Stimulated activated CD8-positive, alpha-beta memory T cell treated with anti-CD3 and anti-CD28 coated beads, Interleukin-2, amount 100 ng/mL, for 48 hours (primary cell): Measurements from ENCODE around the gene GNAZ.
"Not testable (repeated sequence)": the region's sequence is repeated elsewhere in the genome, so short reads cannot be mapped to it uniquely, and the experiment has no call there.

ENCODE experiments used
- DNase-seq, 2 donors: peaks; one replicate each; pipeline ENCODE4 v3.0.0-alpha.2; 2020; ENCODE audit warnings: low read depth in 2 of 2

GNAZ gene

GRCh38 chr22:23044570-23044969 is 25.7 kb upstream of the GNAZ start:
- DNase-seq = no peak

GRCh38 chr22:23045461-23045860 is 24.9 kb upstream of the GNAZ start:
- DNase-seq = no peak

DNA sequence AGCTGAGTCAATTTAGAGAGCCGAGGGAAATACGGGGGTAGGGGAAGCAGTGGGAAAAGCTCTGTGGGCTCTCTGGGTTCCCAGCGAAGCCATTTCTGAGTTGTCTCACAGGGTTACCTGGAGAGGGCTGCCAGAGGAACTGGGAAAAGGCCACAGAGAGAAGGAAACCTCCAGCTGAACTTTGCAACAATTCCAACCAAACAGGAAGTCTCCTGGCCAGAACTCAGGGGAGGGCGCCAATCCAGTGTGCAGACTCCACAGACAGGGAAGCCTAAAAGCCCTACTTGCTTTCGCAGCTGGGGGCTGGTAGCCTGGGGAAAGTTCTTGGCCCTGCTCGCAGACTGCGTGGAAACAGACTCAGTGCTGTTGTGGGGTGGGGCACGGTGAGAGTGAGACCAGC is 23.1 kb upstream of the GNAZ start:
- no peak for DNase-seq

DNA sequence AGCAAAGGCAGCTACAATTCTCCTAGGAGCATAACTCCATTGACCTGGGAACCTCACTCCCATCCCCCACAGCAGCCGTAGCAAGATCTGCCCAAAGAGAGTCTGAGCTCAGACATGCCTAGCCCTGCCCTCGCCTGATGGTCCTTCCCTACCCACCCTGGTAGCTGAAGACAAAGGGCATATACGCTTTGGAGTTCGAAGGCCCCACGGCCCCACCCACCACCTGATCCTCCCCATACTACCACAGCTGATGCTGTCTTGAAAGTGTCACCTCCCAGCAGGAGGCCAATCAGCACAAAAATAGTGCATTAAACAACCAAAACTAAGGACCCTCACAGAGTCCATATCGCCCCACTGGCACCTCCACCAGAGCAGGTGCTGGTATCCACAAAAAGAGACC is 22.6 kb upstream of the GNAZ start:
- DNase-seq = no peak

- not testable (repeated sequence) for DNase-seq
Observed at GRCh38 chr22:23050546-23050945, 19.8 kb upstream of the GNAZ start.

DNA sequence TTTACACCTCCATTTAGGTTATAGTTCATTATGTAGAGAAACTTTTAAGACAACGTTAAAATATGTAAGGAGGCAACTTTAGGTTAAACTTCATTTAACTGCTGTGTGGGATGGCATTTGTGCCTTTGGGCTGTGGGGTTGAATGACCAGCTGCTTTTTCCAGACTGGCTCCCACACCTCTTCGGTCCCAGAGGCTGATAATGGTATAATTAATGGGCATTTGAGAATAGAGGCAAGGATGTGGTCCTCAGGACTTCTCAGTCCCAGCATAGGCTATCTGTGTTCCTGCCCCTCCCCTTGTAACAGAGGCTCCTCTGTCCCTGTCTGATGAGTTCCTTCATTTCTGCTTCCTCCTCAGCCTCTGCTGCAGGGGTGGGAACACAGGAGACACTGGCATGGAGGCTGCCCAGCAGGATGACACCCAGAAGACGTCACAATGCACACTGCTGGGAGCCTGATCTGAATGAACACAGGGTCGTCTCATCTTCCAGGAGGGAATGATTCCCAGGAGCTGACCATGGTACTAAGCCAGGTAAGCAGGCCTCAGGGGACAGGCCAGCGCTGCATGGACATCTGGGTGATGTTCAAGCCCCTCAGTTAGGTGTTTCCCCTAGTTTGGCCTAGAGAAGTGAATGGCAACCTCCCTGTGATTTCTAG is 17.1 kb upstream of the GNAZ start:
- DNase-seq = no peak

GRCh38 chr22:23053912-23054530 is 16.3 kb upstream of the GNAZ start:
- no peak for DNase-seq

GRCh38 chr22:23054531-23055257 is 15.6 kb upstream of the GNAZ start:
- no peak for DNase-seq

GRCh38 chr22:23055449-23056179 is 14.7 kb upstream of the GNAZ start:
- DNase-seq = no peak

DNA sequence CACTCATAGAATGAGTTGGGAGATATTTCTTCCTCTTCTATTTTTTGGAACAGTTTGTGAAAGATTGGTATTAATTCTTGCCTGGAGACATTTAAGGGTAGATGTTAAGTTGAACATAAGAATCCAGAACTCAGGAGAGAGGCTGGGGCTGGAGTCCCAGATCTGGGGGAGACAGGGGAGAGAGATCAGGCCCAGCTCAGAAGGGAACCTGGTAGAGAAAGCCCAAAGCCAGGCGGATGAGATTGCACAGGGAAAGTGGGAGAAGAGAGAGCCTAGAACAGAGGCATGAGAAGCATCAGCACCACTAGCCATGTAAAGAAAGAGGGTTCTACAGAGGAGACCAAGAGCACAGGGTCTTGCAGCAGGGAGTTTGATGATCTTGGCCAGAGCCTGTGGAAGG is 13.0 kb upstream of the GNAZ start:
- no peak for DNase-seq

DNA sequence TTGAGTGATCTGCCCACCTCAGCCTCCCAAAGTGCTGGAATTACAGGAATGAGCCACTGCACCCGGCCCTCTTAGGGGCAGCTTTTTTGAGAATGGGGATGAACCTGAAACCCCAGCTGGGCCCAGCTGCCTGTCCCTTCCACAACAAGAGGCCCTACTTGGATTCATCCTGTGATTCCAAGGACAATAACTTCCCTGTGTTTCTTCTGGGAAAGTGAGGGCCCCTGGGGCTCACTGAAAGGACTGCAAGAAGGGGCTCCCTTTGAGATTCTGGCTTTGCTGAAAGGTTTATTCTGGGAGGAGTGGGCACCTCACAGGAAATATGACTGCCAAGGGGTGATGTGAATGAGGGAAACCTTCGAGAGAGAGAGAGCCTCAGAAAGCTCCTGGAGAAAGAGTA is 12.3 kb upstream of the GNAZ start:
- no peak for DNase-seq

DNA sequence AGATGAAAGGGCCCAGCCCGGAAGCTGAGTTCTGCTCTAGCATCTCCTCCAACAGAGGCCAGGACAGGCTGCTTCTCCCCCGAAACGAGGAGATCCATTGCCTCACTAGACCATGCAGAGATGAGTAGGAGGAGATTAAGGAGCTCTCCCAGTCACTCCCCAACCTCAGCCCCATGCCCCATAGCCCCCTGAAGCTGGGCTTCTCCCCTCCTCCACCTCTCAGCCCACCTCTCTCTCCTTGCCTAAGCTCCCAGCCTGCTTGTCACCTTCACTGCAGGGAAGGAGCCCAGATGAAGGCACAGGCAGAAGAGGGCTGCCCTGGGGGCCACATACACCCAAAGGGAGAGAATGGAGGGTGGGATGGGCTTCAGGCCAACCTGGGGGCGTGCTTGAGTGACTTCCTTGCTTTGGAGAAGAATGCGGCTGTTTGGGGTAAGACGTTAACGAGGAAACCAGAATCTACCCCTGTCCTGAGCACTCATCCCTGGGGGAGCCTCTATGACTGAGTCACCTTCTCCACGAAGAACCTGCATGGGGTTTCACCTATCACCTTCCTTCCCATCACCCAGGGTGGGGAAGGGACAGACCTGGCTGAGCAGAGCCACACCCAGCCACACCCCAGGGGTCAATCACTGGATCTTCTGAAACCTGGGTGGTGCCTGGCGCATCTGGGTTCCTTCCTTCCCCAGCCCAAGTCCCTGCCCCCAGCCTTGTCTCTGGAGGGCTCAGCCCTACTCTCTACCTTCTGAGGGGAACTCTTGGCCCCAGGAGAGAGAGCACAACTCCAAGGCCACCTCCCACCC is 11.6 kb upstream of the GNAZ start:
- DNase-seq = no peak

DNA sequence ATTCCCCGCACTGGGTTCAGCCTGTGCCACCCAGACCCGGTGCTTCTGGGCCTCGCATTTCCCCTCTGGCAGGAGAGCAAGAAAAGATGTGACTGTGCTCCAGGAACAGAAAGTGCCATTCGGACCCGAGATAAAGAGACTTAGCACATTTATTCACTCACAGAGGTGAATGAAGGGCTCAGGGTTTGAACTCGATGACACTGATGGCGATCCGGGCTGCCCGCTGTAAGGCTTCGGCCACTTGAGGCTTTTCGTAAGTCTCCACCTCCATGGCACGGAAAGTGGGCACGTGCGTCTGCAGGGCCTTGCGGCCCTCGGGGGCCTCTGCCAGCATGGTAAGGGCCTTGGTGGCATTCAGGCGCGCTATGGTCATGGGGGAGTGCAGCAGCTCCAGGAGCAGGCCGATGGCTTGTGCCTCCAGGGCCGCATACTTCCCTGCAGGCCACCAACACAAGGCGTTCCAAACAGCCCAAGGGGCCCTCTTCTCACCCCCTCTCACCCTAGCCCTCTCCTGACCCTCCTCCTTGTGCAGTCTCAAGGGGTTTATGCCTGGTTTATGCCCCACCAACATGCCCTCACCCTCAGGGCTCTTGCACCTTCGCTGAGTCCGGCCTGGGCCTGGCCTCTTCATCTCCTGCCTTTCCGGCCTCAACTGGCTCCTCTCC is 10.9 kb upstream of the GNAZ start:
- no peak for DNase-seq

DNA sequence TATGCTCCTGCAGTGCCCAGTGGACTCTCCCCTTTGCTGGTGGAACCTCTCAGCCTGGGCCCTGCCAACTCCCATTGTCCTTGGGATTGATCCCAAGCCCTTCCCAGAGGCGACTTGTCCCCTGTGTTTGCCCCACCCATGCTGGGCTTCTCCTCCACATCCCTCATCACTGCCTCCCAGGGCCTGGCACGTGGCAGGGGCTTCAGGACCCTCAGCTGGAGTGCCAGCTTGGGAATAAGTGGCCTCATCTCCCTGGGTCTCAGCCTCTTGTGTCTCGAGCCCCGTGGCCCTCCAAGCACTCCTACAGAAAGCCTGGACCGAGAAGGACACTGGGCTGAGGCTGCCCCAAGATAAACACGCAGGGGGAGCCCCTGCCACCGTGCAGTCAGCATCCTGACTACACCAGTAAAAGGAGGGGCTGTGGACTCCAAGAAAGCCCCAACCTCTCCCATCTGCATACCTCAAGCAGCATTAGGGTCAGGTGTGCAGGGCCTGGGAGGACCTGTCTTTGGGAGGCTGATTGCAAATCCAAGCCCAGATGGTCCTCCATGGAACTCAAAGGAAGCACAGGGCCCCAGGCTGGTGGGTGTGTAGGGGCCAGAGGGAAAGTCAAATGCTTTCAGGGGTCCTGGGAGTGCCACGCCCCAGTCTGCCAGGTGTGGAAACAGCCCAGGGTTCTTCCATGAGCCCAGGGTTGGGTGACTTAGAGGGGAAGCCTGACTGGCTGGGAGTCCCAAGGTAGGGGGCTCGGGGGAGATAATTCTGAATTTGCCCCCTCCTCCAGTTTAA is 9.5 kb upstream of the GNAZ start:
- DNase-seq = no peak

DNA sequence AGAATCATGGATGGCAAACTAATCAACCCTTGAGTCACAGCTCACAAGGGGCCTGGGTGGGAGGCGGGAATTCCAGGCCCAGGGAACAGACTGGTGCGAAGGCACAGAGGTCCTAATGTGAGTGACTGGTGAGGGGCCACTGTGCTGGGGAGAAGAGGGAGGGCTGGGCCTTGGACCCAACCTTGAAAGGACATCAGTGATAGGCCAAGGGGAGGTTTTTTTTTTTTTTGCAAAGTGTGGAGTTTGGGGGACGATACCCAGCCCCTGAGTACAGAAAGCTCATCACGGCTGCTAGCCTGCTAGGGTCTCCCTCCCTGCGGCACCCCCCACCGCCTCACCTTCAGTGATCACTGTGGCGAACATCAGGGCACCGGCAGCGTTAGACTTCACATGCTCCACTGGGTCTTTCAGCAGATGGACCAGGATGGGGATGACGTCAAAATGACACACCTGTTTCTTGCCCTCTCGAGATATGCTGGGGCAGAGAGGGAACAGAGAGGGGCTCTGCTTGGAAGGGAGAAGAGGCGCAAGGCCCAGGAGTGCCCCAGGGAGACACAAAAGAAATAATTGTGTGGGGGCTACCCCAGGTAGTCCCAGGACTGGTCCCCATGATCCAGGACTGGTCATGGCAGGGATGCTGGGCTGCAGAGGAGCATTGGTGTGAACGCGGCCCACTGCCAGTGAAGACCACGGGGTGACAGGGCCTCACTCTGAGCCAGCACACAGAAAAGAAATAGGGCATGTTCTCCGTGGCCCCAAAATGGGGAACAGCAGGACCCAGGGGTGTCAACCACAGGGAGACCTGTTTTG is 8.6 kb upstream of the GNAZ start:
- DNase-seq = no peak

GRCh38 chr22:23062616-23063538 is 7.4 kb upstream of the GNAZ start:
- no peak for DNase-seq

- DNase-seq = no peak
Observed at GRCh38 chr22:23063539-23064380, 6.6 kb upstream of the GNAZ start.
